ENCODE results near the gene POU2AF1. TPM values are rescaled to one million over a fixed set of nuclear protein-coding genes. Genes with fewer than 3 reads are reported as not detected.

Gene POU2AF1
- total and polyA plus RNA-seq, 2 experiments from 2014 or later: not detected

DNA sequence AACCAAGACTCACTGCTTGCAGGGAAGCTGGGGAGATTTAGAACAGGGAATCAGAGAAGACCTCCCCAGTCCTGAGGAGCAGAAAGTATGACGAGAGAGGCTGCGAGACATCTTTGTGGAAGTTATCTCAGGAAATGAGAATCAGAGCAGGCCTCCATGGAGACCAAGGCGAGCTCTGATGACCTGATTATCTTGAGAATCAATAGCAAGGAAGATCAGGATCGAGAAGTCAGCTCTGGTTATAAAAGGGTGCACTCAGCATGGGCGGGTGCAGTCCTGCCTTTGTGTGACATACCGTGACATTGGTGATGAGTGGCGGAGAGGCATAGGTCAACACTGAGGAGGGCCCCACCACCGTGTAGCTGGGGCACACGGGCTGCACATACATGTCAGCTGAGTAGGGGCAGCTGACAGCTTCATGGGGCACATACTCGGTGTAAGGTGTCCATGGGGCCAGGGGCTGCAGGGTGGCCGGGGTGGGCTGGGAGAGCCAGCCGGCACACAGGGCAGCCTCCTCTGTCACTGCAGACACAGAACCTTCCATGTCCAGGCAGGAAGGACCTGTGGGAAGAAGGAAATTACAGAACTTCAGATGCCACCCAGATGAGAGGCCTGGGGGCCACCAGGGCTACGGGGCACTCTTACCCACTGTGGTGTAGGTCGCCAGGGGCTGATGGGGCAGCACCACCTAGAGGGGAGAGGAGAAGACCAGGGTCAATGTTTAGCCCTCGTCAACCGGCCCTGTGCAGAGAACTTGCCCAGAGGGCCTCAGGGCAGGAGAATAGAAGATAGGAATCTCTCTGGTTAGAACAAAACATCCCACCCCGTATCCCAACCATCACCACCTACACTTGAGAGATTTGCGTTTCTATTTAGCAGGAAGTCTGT, 21.7 kb downstream of the POU2AF1 start:
- Histone ChIP-seq H3F3A (replicated peaks; ENCODE audit: low read depth) (no peaks in the 10 kb centered on the region), H4K20me1 (replicated peaks; ENCODE audit: insufficient read depth) (no peaks in the 10 kb centered on the region), H3K27me3 (ENCODE audit: insufficient read depth) (no peaks in the 10 kb centered on the region), H3K4me1 (ENCODE audit: insufficient read depth) (no peaks in the 10 kb centered on the region), H3K79me2 (replicated peaks; ENCODE audit: insufficient read depth) (no peaks in the 10 kb centered on the region), H3K9me2 (ENCODE audit: insufficient read depth) (no peaks in the 10 kb centered on the region), H3K4me2 (no peak overlapping the region), H2AFZ (no peak overlapping the region), H3K36me3 (ENCODE audit: insufficient read depth) (no peaks in the 10 kb centered on the region), H3K4me3 (no peak overlapping the region), H3K27ac (ENCODE audit: low read depth) (no peak overlapping the region)
- TF ChIP-seq CTCF (conservative IDR thresholded peaks at IDR 0.05; ENCODE audit: low read depth in 2 of 2): peak in 1 of 2 experiments; percentile 51; a peak in 2 of 4 replicates
- no peak for TF ChIP-seq ZNF331 (CRISPR knock-in tag; IDR thresholded peaks at IDR 0.05; ENCODE audit: low read depth)
- Mint-ChIP-seq H3K27me3 (ENCODE audit: insufficient read depth, low read depth, poor library complexity) (peaks cover 4% of the 10 kb centered on the region), H3K4me1 (no peaks in the 10 kb centered on the region), H3K27ac (no peak overlapping the region), H3K36me3 (ENCODE audit: low read depth) (no peaks in the 10 kb centered on the region), H3K9me3 (no peaks in the 10 kb centered on the region; the same call in 2 of the 3 replicates), H3K4me3 (no peak overlapping the region)
- DNase-seq (ENCODE audit: low spot score) (no peak), ATAC-seq (peak; percentile 32; the same call in 1 of the 3 replicates)

DNA sequence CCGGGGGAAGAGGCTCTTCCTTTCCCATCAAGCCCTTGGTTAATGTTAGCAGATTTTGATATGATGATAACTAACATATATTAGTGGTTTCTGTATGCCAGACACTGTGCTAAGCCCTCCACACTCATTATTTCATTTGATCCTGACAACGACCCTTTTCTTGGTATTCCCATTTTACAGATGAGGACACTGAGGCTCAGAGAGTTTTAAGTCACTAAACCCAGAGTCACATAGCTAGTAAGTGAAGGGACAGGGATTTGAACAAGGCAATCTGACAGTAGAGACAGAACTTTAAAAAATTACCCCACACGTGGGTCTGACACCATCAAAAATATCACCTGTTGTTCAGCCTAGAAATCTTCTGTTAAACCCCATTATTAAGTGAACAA, 22.4 kb downstream of the POU2AF1 start:
- Mint-ChIP-seq H3K4me1 (no peaks in the 10 kb centered on the region), H3K27me3 (ENCODE audit: insufficient read depth, low read depth, poor library complexity) (peaks cover 4% of the 10 kb centered on the region), H3K36me3 (ENCODE audit: low read depth) (no peaks in the 10 kb centered on the region), H3K27ac (no peak overlapping the region), H3K4me3 (no peak overlapping the region), H3K9me3 (no peaks in the 10 kb centered on the region; the same call in 2 of the 3 replicates)
- Histone ChIP-seq H3K79me2 (replicated peaks; ENCODE audit: insufficient read depth) (no peaks in the 10 kb centered on the region), H3K4me1 (ENCODE audit: insufficient read depth) (no peaks in the 10 kb centered on the region), H3K27me3 (ENCODE audit: insufficient read depth) (no peaks in the 10 kb centered on the region), H3K4me3 (no peak overlapping the region), H3K36me3 (ENCODE audit: insufficient read depth) (no peaks in the 10 kb centered on the region), H2AFZ (no peak overlapping the region), H3K9me2 (ENCODE audit: insufficient read depth) (no peaks in the 10 kb centered on the region), H3F3A (replicated peaks; ENCODE audit: low read depth) (no peaks in the 10 kb centered on the region), H3K4me2 (no peak overlapping the region), H4K20me1 (replicated peaks; ENCODE audit: insufficient read depth) (no peaks in the 10 kb centered on the region), H3K27ac (ENCODE audit: low read depth) (no peak overlapping the region)
- ATAC-seq (no peak), DNase-seq (ENCODE audit: low spot score) (no peak)
- TF ChIP-seq STAT1 (IDR thresholded peaks at IDR 0.05; ENCODE audit: unreplicated experiment) (no peak), ZNF114 (CRISPR knock-in tag; IDR thresholded peaks at IDR 0.05) (no peak), NANOG (IDR thresholded peaks at IDR 0.05; ENCODE audit: borderline replicate concordance) (no peak), JUNB (IDR thresholded peaks at IDR 0.05; ENCODE audit: unreplicated experiment) (no peak), EZH2phosphoT487 (IDR thresholded peaks at IDR 0.05; ENCODE audit: unreplicated experiment) (no peak), ZNF331 (CRISPR knock-in tag; IDR thresholded peaks at IDR 0.05; ENCODE audit: low read depth) (no peak), EZH2 (IDR thresholded peaks at IDR 0.05; ENCODE audit: low read depth, unreplicated experiment) (no peak), REST (IDR thresholded peaks at IDR 0.05; ENCODE audit: unreplicated experiment) (no peak), CTCF (conservative IDR thresholded peaks at IDR 0.05; ENCODE audit: low read depth in 2 of 2) (no peak)
- TF ChIP-seq, protein P1, sequence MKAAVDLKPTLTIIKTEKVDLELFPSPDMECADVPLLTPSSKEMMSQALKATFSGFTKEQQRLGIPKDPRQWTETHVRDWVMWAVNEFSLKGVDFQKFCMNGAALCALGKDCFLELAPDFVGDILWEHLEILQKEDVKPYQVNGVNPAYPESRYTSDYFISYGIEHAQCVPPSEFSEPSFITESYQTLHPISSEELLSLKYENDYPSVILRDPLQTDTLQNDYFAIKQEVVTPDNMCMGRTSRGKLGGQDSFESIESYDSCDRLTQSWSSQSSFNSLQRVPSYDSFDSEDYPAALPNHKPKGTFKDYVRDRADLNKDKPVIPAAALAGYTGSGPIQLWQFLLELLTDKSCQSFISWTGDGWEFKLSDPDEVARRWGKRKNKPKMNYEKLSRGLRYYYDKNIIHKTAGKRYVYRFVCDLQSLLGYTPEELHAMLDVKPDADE (IDR thresholded peaks at IDR 0.05): no peak

Measured in GM23338 (cell line).